ENCODE results near the gene INSIG1. TPM values are rescaled to one million over a fixed set of nuclear protein-coding genes. Genes with fewer than 3 reads are reported as not detected.

The INSIG1 gene
- total and polyA plus RNA-seq, 4 donors: 118 to 219 (median 193) TPM

- no peak for TF ChIP-seq CTCF (IDR thresholded peaks at IDR 0.05; ENCODE audit: low read depth, low read length, missing input control)
Observed at GRCh38 chr7:155343661-155344121, 46.0 kb downstream of the INSIG1 start (continued).

- no peaks in the 10 kb centered on the region for H3K9me3 ChIP-seq (ENCODE audit: control insufficient read depth in 4 of 4, low read length in 3 of 4)
- 61% methylated on average over 16 of the region's 16 CpGs for WGBS
- H3K9ac ChIP-seq (ENCODE audit: low read depth in 1 of 2, low read length in 2 of 2): no peak overlapping the region
- no peaks in the 10 kb centered on the region for H3K36me3 ChIP-seq (ENCODE audit: control insufficient read depth in 4 of 4, insufficient read depth in 3 of 4, low read depth in 1 of 4, low read length in 3 of 4)
- peaks cover 0 to 5% (median 4%) of the 10 kb centered on the region in 4 donors for H3K4me1 ChIP-seq (ENCODE audit: control insufficient read depth in 4 of 4, insufficient read depth in 4 of 4, low read length in 3 of 4)
- no peaks in the 10 kb centered on the region for H3K27me3 ChIP-seq (ENCODE audit: control insufficient read depth in 4 of 4, insufficient read depth in 4 of 4, low read length in 3 of 4)
- TF ChIP-seq FOXA2 (IDR thresholded peaks at IDR 0.05): no peak
- TF ChIP-seq RAD21 (IDR thresholded peaks at IDR 0.05): no peak
- no peak for TF ChIP-seq EGR1 (IDR thresholded peaks at IDR 0.05; ENCODE audit: low read depth in 2 of 2)
- no peak for TF ChIP-seq HNF4G (IDR thresholded peaks at IDR 0.05)
- no peak for TF ChIP-seq RXRA (IDR thresholded peaks at IDR 0.05)
- TF ChIP-seq JUND (IDR thresholded peaks at IDR 0.05): no peak
- TF ChIP-seq ATF3 (IDR thresholded peaks at IDR 0.05): no peak
- no peak for TF ChIP-seq FOXA1 (IDR thresholded peaks at IDR 0.05)
- TF ChIP-seq CTCF (IDR thresholded peaks at IDR 0.05; ENCODE audit: low read depth, low read length, missing input control): no peak
- TF ChIP-seq GABPA (IDR thresholded peaks at IDR 0.05 in 1 of 2, conservative IDR thresholded peaks at IDR 0.05 in 1 of 2): no peak
- no peak for TF ChIP-seq TAF1 (conservative IDR thresholded peaks at IDR 0.05)
- no peak for TF ChIP-seq REST (IDR thresholded peaks at IDR 0.05)
- TF ChIP-seq HNF4A (conservative IDR thresholded peaks at IDR 0.05): no peak
- no peak for TF ChIP-seq ZBTB33 (IDR thresholded peaks at IDR 0.05)
- no peak for TF ChIP-seq MAX (IDR thresholded peaks at IDR 0.05)
- TF ChIP-seq SP1 (IDR thresholded peaks at IDR 0.05): no peak
- H3K27ac ChIP-seq (ENCODE audit: low read depth in 1 of 2, low read length in 2 of 2): no peak overlapping the region
- DNase-seq (ENCODE audit: low spot score): no peak
- H3K4me3 ChIP-seq (ENCODE audit: low read depth in 1 of 3, low read length in 3 of 3): no peak overlapping the region
Observed at GRCh38 chr7:155344270-155344617, 46.6 kb downstream of the INSIG1 start.

Measured in liver (tissue), 9 donors.